ENCODE measurements around the gene PRAMEF7.
"Not testable (repeated sequence)": the region's sequence is repeated elsewhere in the genome, so short reads cannot be mapped to it uniquely, and the experiment has no call there.

DNA sequence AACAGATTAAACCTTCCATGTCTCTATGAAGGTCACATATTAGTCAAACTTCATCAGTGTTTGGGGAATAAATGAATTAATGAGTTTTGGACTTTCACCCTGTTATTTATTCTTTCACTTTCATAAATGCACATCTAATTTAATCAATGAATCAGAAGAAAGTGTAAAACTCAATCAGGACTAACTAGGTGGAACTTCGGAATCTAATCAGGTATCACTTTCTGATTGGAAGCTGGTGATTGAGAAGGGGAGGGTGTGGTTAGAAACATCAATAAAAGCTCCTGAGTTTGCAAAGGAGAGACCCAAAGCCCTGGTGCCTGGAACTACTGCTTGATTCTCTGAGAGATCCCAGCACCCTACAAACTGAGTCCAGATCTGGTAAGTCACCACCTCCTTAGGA is at the start of gene PRAMEF7:
- not testable (repeated sequence) for TF ChIP-seq TAF1 (IDR thresholded peaks at IDR 0.05; ENCODE audit: borderline replicate concordance, low read depth, low read length); POLR2AphosphoS5 (IDR thresholded peaks at IDR 0.05; ENCODE audit: low read depth, low read length)

Measured in GM12892 (cell line).